Measurements from ENCODE around the gene TIMM22. TPM values are rescaled to one million over a fixed set of nuclear protein-coding genes. Genes with fewer than 3 reads are reported as not detected.
"Not testable (repeated sequence)": the region's sequence is repeated elsewhere in the genome, so short reads cannot be mapped to it uniquely, and the experiment has no call there.

TIMM22 gene
- total RNA-seq, 1 experiment from 2014 or later = 20.0 TPM

- TF ChIP-seq EZH2 (IDR thresholded peaks at IDR 0.05; ENCODE audit: borderline replicate concordance, low read depth, low read length, poor library complexity, severe bottlenecking) (no peak), CTCF (conservative IDR thresholded peaks at IDR 0.05; ENCODE audit: low read depth, low read length) (no peak)
- H3K36me3 ChIP-seq (ENCODE audit: insufficient read depth, low read length, poor library complexity, severe bottlenecking) = no peaks in the 10 kb centered on the region
- no peak for DNase-seq (ENCODE audit: low spot score)
- peaks cover 16% of the 10 kb centered on the region for H3K4me1 ChIP-seq (ENCODE audit: insufficient read depth, low read length, poor library complexity, severe bottlenecking)
- H3K4me3 ChIP-seq (ENCODE audit: low read depth, low read length, poor library complexity, severe bottlenecking) = no peak overlapping the region
- no peak overlapping the region for H3K27ac ChIP-seq (ENCODE audit: low read depth, low read length, poor library complexity, severe bottlenecking)
- ChIA-PET CTCF (no interaction called here), POLR2A (ENCODE audit: low non-redundant PET) (interaction anchor here (0.5 kb wide), 1 partner anchor 237 kb away, joined by 15 read pairs; no protein-coding TSS in a partner anchor)
- H3K27me3 ChIP-seq (replicated peaks; ENCODE audit: insufficient read depth, low read depth, low read length, poor library complexity) = peaks cover 72% of the 10 kb centered on the region
- intact Hi-C loops (cut with micrococcal nuclease; ENCODE audit: unreplicated experiment) = no loop called here
- BruUV-seq (replicated peaks) = no TSS peak
- no peaks in the 10 kb centered on the region for H3K9me3 ChIP-seq (ENCODE audit: low read depth, low read length, poor library complexity, severe bottlenecking)
Measured at GRCh38 chr17:973053-973452, 23.9 kb upstream of the TIMM22 start.

- H3K9me3 ChIP-seq (ENCODE audit: low read depth, low read length, poor library complexity, severe bottlenecking); DNase-seq (ENCODE audit: low spot score); CTCF ChIA-PET; intact Hi-C loops (cut with micrococcal nuclease; ENCODE audit: unreplicated experiment); BruUV-seq (replicated peaks); H3K4me1 ChIP-seq (ENCODE audit: insufficient read depth, low read length, poor library complexity, severe bottlenecking); H3K27ac ChIP-seq (ENCODE audit: low read depth, low read length, poor library complexity, severe bottlenecking); H3K36me3 ChIP-seq (ENCODE audit: insufficient read depth, low read length, poor library complexity, severe bottlenecking); POLR2A ChIA-PET (ENCODE audit: low non-redundant PET); H3K4me3 ChIP-seq (ENCODE audit: low read depth, low read length, poor library complexity, severe bottlenecking): not testable (repeated sequence)
- peaks cover 63% of the 10 kb centered on the region for H3K27me3 ChIP-seq (replicated peaks; ENCODE audit: insufficient read depth, low read depth, low read length, poor library complexity)
Measured at GRCh38 chr17:974778-975177, 22.2 kb upstream of the TIMM22 start.

GRCh38 chr17:975371-975915 is 21.5 kb upstream of the TIMM22 start:
- H3K4me3 ChIP-seq (ENCODE audit: low read depth, low read length, poor library complexity, severe bottlenecking) = no peak overlapping the region
- POLR2A ChIA-PET (ENCODE audit: low non-redundant PET) = no interaction called here
- no peaks in the 10 kb centered on the region for H3K9me3 ChIP-seq (ENCODE audit: low read depth, low read length, poor library complexity, severe bottlenecking)
- H3K36me3 ChIP-seq (ENCODE audit: insufficient read depth, low read length, poor library complexity, severe bottlenecking) = no peaks in the 10 kb centered on the region
- no peak for DNase-seq (ENCODE audit: low spot score)
- CTCF ChIA-PET = no interaction called here
- H3K27ac ChIP-seq (ENCODE audit: low read depth, low read length, poor library complexity, severe bottlenecking) = no peak overlapping the region
- TF ChIP-seq CTCF (conservative IDR thresholded peaks at IDR 0.05; ENCODE audit: low read depth, low read length) = no peak
- TF ChIP-seq EZH2 (IDR thresholded peaks at IDR 0.05; ENCODE audit: borderline replicate concordance, low read depth, low read length, poor library complexity, severe bottlenecking) = no peak
- intact Hi-C loops (cut with micrococcal nuclease; ENCODE audit: unreplicated experiment) = no loop called here
- peaks cover 56% of the 10 kb centered on the region for H3K27me3 ChIP-seq (replicated peaks; ENCODE audit: insufficient read depth, low read depth, low read length, poor library complexity)
- H3K4me1 ChIP-seq (ENCODE audit: insufficient read depth, low read length, poor library complexity, severe bottlenecking) = peaks cover 8% of the 10 kb centered on the region
- BruUV-seq (replicated peaks) = no TSS peak

- no TSS peak for BruUV-seq (replicated peaks)
- no peak overlapping the region for H3K4me3 ChIP-seq (ENCODE audit: low read depth, low read length, poor library complexity, severe bottlenecking)
Measured at GRCh38 chr17:976312-976711, 20.6 kb upstream of the TIMM22 start.

More at GRCh38 chr17:976312-976711, 20.6 kb upstream of the TIMM22 start:
- DNase-seq (ENCODE audit: low spot score) = no peak
- H3K27ac ChIP-seq (ENCODE audit: low read depth, low read length, poor library complexity, severe bottlenecking) = no peak overlapping the region
- no peak for TF ChIP-seq CTCF (conservative IDR thresholded peaks at IDR 0.05; ENCODE audit: low read depth, low read length)
- H3K36me3 ChIP-seq (ENCODE audit: insufficient read depth, low read length, poor library complexity, severe bottlenecking) = no peaks in the 10 kb centered on the region
- POLR2A ChIA-PET (ENCODE audit: low non-redundant PET) = no interaction called here
- H3K9me3 ChIP-seq (ENCODE audit: low read depth, low read length, poor library complexity, severe bottlenecking) = no peaks in the 10 kb centered on the region
- CTCF ChIA-PET = no interaction called here
- intact Hi-C loops (cut with micrococcal nuclease; ENCODE audit: unreplicated experiment) = no loop called here
- peaks cover 48% of the 10 kb centered on the region for H3K27me3 ChIP-seq (replicated peaks; ENCODE audit: insufficient read depth, low read depth, low read length, poor library complexity)
- H3K4me1 ChIP-seq (ENCODE audit: insufficient read depth, low read length, poor library complexity, severe bottlenecking) = peaks cover 8% of the 10 kb centered on the region

Measured in A673 (cell line).